ENCODE measurements around the gene WDR86.

The WDR86 gene

DNA sequence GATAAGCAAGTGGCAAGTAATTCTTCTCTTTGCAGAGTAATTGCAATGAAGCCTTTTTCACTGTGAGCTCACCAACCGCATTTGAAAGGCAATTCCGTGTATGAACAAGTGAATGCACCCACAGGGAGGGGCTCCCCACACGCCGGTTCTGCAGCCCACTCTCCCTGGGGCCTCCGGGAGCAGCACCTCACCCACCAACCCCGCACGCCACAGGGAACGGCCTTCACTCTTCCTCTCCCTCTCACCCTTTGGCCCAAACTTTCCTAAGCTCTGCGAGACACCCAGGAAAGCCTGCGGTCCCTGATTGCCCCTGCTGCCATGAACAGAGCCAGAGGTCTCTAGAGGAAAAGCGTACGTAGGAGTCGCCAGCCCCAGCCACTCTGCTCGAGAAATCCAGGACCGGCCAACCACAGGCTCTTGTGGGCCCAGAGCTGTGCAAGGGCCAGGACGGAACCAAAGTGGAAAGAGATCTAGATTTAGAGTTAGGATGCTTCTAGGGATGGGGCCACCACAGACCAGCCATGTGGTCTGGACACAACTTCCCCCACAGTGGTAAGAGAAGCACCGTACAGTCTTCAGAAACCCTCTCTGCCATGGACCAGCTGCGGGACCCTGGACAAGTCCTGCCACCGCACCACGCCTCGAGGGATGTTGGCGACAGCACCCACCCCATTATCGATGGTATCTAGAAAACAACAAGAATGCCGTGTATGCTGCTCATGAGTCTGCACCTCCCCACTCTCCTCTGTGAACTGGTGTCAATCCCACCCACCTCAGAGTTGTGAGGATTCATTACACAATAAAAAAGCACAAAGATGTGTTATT, 3.6 kb downstream of the WDR86 start:
- no peak for ATAC-seq

DNA sequence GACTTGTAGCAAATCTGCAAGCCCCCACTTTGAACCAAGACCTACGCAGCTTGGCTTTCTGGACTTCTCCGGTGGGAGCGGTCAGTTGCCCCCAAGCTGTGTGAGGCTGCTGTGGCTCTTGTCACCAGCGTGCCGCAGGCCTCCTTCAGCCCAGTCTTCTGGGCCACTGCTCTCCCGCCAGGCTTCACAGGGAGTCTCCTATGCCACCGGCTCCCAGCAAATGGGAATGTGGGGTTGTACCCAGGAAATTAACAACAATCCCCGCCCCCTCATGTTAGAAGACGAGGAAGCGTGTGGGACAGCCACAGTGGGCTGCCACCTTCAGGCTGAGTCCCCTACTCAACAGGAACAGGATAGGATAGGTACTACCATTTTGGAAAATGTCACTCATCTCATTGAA, 4.2 kb downstream of the WDR86 start:
- DNase-seq (no peak), ATAC-seq (no peak)

More for the DNA sequence above, 3.6 kb downstream of the WDR86 start:
- no peak for DNase-seq

DNA sequence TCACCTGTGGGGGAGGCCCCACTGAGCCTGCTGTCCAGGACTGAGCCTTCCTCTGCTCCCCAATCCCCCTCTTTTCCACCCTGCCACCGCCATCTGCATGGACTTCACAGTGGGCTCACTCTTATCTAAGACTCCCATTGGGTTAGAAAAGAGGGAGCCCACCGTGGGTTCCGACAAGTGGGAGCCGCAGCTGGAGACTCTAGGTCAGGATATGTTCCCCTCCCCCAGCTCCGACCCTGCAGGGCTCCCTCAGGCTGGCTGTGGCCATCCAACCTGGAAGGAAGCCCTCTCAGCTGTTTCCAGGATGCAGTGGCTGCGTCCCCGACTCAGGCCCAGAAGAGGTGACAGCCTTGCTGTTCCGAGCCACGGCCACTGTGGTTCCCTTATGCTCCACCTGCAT, 4.8 kb downstream of the WDR86 start:
- ATAC-seq (no peak), DNase-seq (no peak)

DNA sequence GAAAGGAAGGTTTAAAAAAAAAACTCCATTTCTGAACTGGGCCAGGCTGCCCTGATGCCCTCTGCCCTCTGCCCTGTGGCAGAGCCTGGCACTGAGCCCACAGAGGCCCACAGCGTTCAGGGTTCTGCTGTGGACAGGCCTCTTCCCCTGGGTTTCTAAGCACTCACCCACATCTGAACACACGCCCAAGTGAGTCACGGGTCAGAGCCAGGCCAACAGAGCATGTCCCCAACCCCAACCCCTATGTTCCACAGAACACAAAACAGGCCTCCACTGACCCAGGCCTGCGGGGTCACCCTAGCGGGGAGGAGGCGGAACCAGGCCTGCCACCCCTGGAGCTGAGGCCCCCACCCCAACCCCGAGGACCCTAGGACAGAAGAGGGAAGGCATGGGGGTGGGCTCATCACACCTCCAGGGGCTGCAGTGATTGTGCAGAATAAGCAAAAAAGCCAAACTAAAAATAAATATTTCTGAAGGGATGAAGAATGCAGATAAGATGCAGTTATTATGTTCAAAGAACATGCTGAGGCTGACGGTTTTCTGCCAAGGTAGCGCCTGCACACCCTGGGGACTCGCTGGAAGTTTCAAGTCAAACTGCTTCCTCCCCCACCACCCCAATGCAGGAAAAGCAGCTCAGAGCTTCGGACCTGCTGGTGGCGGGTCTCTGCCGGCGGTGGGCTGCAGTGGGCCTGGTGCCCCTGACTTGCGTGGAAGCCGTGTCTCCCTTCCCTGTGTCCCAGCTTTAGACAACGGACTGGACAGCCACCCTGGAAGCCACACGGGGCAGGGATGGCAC, 5.4 kb downstream of the WDR86 start:
- DNase-seq (no peak), ATAC-seq (no peak)

DNA sequence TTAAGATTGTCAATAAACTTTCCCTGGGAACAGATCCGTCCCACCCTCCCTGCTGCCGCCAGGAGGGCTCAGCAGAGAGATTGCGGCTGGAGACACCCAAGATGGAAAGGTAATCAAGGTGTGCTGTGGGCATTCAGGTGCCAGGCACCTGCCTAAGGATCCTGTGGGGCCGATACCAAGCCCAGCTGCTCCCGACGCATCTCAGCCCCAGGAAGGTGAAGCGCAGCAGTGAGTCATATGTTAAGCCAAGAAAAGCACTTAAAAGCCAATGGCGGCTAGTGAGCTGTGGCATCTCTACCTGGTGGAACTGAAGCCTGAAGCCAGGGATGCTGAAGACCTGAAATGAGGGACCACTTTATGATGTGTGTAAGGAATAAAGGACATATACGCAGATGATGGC, 6.1 kb downstream of the WDR86 start:
- no peak for DNase-seq
- ATAC-seq = no peak

DNA sequence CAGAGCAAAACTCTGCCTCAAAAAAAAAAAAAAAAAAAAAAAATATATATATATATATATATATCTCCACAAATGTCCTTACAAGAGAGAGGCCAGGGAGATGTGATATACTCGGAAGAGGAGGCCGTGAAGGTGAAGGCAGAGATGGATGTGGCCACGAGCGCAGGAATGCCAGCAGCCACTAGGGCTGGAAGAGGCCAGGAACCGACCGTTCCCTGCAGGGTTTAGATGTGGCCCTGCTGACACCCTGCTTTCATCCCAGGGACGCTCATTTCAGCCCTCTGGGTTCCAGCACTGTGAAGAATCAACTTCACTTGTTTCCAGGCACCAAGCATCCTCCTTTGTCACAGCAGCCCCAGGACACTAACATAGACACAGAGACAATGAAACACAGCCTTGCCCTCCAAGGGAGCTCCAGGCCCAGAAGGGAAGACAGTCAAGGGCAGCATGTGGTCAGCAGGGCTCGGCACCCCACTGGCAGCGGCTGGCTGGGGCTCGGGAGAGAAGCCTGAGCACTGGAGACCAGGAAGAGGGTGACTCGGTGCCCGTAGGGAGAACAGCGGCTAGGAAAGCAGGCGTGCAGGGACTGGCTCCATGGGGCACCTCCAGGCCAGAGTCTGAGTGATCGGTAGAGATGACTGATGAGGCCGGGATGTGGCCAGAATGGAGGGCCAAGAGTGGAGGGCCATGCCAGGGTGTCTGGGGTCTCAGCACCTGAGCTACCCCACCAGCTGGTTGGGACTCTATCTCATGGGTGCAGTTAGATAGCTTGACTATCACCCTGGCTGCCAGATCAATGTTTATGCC, 7.6 kb downstream of the WDR86 start:
- ATAC-seq = no peak
- DNase-seq = no peak

DNA sequence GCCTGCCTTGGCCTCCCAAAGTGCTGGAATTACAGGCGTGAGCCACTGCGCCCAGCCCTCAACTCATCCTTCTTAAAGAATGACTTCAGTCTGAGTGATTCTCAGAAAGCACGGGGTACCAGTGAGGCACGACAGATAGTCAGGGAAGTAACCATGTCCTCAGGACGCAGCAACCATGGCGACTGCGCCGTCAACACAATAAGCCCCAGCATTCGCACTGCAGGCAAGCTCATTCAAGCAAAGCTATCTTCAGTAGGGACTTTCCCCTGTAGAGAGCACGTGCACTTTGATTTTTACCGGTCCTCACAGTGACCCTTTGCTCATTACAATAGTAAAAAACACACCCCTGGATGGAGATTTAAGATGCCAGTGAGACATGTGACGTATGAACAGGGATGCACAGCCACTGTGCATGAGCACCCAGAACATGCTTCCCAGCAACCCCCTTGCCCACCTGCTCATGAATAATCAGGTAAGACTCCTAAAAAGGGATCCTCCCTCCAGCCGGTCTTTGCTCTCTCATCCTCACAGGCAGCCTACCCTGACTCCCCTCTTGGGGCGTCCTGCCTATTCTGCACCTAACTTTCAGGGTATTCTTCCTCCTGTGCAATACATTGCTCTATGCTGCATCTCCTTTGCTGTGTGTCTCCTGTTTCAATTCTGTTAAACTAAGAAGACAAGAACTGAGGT, 9.1 kb downstream of the WDR86 start:
- ATAC-seq (peak; percentile 13), DNase-seq (no peak)

DNA sequence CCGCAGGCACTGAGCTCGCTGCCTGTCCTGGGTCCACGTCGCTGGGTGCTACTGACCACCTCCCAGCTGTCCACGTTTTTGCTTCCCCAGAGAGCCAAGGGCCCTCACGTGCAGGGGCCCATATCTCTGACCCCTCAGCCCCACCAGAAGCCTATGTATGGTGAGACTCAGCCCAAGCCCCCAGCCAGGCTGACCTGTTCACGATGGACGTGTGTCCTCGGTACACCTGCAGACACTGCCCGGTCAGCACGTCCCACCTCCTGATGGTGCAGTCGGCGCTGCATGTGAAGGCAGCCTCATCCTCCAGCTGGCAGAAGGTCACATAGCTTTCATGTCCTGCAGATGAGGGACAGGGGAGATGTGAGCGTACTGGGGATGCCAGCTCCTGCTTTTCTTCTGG, 9.9 kb downstream of the WDR86 start:
- no peak for ATAC-seq

DNA sequence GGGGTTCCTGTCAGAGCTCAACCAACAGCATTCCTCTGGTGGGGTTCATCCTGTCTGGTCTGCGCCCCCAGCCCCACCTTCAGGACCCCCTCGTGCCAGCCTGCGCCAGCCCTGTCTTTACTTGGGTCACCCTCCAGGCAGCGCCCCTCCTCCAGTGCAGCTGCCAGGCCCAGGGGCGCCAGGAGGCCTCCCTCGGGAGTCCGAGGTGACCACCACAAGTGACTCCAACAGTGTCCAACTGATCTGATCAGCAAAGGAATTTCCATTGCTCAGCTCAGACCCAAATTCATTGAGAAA, 10.6 kb downstream of the WDR86 start:
- no peak for DNase-seq
- ATAC-seq = no peak

More for the DNA sequence above, 9.9 kb downstream of the WDR86 start:
- no peak for DNase-seq

DNA sequence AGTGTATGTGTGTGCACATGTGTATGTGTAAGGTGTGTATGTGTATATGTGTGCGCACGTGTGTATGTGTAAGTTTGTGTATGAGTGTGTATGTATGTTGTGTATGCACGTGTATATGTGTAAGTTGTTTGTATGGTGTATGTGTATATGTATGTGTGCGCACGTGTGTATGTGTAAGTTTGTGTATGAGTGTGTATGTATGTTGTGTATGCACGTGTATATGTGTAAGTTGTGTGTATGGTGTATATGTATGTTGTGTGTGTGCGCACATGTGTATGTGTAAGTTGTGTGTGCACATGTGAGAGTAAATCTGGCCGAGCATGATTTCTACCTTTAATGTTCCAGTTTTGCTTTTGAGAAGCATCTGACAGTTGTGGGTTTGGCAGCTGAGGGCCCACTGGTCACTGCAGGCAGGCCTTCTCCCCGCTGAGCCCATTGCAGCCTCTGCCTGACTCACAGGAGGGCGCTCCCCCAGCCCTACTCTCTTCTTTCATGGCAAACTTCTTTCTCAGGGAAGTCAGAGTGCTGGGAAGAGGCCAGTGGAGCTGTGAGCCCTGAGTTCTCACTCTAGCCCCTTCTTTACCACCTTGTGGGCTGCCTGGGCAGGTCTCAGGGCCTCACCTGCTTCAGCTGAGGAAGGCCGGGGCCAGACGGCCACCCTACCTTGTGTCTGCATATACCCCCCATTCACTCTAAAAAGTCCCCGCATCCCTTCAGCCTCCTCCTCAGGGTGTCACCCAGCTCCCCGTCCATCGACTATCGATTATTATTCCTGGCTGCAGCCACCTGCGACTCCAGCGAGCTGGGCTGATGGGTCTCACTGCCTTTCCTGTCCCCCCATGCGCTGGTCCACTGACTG, 11.2 kb downstream of the WDR86 start:
- DNase-seq = no peak
- no peak for ATAC-seq

DNA sequence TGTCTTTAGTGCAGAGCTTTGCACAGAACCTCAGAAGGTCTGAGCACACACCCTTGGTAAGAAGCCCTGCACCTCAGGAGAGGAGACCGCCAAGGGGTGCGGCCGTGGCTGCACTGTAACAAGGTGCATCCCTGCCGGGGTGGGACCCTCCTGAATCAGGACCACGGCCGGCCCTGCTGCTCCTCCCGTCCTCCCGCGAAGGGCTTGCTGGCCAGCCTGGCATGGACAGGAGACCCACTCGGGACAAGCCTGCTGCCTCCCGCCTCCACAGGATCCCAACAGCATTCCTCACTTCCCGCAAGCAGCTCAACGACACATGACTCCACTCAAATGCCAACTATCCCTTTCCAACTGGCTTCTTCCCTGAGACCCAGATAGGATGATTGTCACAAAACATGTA, 12.8 kb downstream of the WDR86 start:
- no peak for ATAC-seq
- DNase-seq = no peak

DNA sequence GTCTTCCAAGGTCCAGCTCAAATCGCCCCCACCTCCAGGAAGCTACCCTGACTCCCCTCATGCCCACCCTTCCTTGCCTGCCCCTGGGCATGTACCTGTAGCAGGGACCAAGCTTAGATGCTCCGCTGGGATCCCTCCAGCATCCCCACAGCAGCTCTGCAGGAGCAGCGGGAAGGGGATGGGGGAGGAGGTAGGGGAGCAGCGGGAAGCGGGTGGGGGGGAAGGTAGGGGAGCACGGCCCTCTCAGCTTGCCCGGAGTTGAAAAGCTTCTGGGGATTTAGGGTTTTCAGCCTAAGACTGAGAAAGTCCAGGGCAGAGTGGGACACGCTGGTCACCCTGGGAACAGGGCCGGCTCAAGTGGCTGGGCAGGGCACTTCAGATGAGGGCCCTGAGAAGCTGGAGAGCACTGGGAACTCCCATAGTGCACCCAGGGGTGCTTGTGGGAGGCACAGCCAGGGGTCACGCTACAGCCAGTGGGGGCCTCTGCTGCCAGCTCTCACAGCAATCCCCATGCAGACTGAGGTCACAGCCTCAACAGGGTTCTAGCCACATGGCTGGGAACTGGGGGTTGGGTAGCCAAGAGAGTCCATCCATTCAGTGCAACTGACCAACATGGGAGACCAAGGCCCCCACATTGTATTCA, 13.4 kb downstream of the WDR86 start:
- ATAC-seq (no peak), DNase-seq (no peak)

DNA sequence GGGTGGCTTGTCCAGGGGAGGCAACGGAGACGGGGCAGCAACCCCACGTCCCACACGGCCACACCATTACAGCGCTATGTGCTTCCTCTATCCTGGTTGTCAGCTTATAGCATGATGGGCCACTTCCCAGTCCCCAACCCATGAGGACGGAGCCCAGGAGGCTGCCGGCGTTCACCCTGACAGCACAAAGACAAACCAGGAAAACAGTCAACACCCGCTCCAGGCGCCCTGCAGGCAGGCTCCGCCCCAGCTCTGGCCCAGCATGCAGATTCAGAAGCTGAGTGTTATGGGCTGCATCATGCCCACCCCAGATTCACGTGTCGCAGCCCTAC, 14.8 kb downstream of the WDR86 start:
- ATAC-seq (no peak), DNase-seq (no peak)

DNA sequence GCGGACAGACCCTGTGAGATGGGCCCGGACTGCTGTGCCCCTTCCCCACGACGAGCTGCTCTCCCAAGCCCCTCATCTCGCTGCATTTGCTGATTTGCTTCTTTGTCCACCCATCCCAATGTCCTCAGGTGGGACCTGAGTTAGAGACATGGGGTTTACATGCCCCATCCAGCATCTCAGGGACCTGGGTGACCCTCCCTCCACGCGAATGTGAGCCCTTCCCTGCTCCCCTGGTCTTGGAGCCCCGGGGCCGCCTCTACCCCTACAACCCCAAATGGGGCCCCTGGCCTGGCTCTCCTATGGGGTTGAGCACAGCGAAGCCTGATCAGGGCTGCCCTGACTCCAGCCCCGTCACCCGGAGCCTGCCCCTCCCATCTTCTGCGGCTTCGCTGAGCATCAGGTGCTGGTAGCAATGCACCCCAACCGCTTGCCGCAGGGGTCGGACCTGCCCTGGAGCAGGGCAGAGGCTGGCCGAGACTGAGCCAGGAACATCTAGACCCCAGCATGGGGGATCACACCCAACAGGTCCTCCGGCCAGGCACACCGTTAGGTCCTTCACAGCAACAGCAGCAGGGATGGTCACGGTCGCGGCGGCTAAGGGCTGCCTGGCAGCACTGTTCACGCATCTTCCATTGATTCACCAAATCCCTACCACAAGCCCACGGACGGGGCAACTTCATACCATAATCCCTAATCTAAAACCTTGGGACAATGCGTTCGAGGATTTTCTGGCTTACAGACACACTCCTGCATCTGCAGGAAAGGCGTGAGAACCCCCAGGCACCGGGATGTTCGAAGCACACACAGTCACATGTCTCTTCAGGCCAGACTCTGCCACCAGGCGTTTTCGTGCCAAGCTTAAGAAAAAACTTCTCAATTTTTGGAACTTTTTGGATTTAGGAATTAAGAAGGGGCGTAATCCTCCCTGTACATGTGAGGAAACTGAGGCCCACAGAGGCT, 15.5 kb downstream of the WDR86 start:
- no peak for ATAC-seq

DNA sequence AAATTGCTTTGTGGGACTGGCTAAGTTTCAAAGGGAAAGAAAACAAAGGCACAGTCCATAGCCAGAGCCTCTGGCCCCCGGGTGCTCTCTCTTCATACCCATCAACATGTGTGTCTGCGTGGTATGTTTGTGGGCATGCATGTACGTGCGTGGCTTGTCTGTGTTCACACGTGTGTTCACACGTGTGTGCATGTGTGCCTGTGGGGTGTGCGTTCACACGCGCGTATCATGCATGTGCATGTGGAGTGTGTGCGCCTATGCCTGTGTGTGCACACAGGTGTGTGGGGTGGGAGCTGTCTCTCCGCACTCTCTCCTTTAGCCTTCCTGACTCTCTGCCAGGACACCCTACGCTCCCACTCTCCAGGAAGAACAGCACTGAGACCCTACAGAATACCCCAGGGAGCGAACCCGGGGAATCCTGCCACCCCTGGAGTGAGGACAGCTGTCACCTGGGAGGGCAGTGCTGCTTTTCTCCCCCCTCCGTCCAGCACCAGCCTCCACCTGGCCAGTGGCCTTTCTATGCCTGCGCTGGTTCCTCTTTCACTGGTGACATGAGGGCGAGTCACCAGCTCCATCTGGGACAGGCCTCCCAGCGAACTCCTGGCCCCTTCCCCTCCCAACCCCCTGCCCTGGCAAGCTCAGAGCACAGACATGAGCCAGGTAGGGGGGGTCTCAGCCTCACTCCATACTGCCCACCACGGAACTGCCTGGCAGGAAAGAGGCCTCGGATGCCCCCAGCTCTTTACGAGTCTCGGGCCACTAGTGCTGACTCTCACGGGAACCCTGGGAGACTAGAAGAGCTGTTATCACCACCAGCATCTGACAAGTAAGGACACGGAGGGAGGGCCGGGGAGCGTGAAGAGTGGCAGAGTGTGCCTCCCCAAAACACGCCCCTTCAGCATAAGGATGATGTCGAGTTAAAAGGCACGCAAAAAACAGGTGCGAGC, 16.5 kb downstream of the WDR86 start:
- no peak for ATAC-seq
- no peak for DNase-seq

More for the DNA sequence above, 15.5 kb downstream of the WDR86 start:
- no peak for DNase-seq

DNA sequence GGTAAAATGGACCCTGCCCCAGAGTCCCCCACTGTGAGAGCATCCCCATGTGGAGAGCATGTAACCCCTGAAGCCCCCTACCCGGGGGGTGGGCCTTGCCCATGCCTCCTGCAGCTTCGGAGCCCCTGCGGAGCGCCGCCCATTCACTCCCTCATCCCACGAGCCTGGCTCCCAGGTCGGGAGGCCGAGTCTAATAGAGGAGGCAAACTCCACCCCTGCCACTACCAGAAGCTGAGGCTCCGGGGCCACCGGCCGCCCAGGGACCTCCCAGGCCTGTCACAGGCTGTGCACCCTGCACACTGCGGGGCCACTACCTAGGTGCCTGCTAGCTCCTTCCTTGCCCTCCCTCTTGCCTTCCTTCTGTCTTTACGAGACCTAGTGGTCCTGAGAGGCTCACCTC, 17.4 kb downstream of the WDR86 start:
- DNase-seq (no peak), ATAC-seq (no peak)

DNA sequence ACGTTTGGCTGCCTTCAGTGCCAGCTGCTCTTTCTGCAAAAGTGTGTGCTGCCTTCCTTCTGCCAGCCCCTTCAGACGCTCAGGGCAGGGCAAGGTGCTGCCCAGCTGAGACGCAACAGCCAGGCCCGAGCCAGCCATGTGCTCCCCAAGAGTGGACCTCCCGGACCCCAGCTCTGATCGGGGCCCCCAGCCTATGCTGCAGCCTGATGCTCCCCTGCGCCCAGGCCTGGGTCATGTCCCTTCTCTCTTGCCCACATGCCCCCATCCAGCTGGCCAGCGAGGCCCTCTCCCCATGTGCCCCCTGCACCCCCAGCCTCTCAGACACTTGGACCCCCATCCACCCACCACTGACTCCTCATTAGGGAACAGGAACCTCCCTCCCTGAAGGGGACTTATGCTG, 17.8 kb downstream of the WDR86 start:
- ATAC-seq (no peak), DNase-seq (no peak)

DNA sequence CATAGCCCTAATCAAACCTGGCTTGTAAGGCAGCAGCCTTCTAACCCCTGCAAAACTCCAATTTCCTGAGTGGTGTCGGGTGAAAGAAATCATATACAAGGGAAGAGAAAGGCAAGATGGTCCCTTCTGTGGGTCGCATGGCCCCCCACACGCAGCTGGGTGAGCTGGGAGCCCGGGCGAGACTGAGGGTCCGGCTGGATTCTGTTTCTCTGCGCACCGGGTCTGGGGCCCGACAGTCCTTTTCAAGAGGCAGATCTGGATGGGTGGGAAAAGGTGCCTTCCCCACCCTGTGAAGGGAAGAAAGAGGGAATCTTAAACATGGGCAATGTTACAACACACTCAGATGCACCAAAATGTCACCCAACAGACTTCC, 18.5 kb downstream of the WDR86 start:
- no peak for DNase-seq
- no peak for ATAC-seq

All from stimulated activated naive CD8-positive, alpha-beta T cell treated with anti-CD3 and anti-CD28 coated beads, Interleukin-15, Interleukin-2, amounts not matched to agents 100 U/mL and 50 U/mL, for 24 hours (primary cell).